ENCODE results near the gene C19orf85.

GRCh38 chr19:55451163-55451964 is 13.2 kb downstream of the C19orf85 start:
- TF ChIP-seq GABPA (IDR thresholded peaks at IDR 0.05; ENCODE audit: low read depth) (no peak), CTCF (IDR thresholded peaks at IDR 0.05; ENCODE audit: insufficient read depth, low read length) (no peak)
